HG02571 (cell line): ENCODE data around the gene LRRC61.

Source experiments
- ATAC-seq: cut with Tn5 transposase; IDR thresholded peaks from one replicate; pipeline ENCODE4 v1.9.1; 2021; ENCODE audit warnings: mild to moderate bottlenecking, moderate library complexity; ENCODE audit not compliant: unreplicated experiment

The LRRC61 gene

DNA sequence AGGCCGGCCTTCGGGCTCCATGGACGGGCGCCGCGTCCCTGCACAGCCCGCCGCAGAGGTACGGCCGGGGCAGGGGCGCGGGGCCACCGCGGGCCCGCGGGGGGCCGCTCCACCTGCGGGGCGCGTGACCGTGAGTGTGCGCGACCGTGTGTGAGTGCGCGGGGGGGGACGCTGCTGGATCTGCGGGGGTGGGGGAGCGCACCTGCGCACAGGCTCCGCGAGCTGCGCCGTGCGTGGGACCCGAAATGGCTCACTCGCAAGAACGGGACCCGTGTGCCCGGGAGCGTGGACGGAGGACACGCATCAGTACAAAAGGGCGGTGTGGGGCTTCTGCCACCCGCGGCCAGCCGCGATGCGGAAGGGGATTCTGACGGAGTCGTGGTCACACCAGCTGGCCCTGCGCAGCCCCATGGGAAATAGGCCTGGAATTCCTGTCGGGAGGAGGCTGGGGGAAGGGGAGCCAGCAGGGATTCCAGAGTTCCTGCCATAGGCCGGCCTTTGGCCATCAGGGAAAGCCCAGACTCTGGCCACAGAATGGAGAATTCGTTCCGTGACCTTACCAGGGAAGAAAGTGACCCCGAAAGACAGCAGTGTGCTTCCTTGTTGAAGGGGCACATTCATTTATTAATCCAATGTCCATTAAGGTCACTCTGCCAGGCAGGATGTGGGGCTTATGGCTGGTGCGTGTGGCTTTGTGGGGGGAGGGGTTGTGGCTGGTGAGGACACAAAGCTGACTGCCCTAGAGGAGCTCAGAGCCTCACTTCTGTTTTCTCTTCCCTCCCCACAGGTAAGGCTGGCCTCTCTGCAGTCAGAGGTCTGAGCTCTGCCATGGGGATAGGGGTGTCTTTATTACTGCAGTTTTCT, 46.0 kb downstream of the LRRC61 start:
- peak; percentile 22 for ATAC-seq

DNA sequence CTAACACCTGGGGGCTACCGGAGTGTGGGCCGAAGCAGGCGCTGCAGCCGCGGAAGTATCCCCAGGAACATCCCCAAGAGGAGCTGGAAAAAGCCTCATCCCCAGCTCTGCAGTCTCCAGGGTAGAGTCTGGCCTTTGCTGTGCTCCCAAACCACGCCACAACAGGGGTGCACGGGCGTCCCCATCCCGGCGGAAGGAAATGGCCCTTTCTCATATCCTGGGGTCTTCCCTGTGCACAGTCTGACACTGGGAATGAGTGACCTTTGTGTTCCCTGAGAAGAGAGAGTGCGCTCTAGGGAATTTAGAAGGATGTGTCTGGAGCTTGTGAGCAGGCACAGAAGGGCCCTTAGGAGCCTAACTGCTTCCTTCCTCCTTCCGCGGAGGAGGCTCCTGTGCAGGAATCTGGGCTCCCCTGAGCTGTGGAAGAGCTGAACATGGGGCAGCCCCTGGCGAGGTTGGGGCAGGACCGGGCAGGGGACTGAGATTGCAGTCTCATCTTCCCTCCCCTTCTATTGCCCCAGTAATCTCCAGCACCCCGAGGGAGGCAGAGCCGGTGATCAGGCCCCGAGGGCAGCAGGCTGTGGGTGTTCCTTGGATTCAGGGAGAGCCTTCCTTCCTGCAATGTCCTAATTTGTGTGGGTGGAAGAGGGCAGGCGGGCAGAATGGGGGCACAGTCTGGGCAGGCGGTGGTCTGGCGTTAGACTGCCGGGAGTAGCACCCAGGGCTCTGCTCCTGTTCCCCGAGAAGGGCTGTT, 46.8 kb downstream of the LRRC61 start:
- no peak for ATAC-seq

GRCh38 chr7:150370612-150371071, 47.5 kb downstream of the LRRC61 start:
- no peak for ATAC-seq

- no peak for ATAC-seq
These were observed 48.2 kb downstream of the LRRC61 start for GRCh38 chr7:150371131-150371995.

DNA sequence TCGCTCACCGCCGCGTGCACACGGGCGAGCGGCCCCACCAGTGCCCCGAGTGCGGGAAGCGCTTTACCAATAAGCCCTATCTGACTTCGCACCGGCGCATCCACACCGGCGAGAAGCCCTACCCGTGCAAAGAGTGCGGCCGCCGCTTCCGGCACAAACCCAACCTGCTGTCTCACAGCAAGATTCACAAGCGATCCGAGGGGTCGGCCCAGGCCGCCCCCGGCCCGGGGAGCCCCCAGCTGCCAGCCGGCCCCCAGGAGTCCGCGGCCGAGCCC, 48.8 kb downstream of the LRRC61 start:
- no peak for ATAC-seq

- no peak for ATAC-seq
These were observed 49.3 kb downstream of the LRRC61 start for GRCh38 chr7:150372271-150373048.

GRCh38 chr7:150373049-150373801, 50.1 kb downstream of the LRRC61 start:
- no peak for ATAC-seq

DNA sequence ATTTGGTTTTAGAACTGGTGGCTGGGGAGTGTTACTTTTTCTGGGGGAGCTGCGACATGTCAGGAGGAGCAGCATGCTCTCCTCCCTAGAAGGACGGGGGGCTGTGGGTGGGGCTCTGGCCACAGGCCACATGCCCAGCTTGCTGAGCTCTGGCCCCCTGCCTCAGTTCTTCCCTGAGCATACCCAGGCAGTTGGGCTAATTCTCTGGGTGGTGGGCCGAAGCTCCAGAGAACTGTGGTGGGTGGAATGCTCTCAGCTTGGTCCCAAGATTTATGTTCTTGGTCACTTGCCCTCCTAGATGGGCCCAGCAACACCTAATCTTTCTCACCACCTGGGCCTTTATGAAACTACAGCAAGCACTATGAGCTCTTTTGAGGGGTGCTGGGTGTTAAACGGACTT, 50.9 kb downstream of the LRRC61 start:
- ATAC-seq, result no peak

GRCh38 chr7:150374472-150374871, 51.3 kb downstream of the LRRC61 start:
- no peak for ATAC-seq

DNA sequence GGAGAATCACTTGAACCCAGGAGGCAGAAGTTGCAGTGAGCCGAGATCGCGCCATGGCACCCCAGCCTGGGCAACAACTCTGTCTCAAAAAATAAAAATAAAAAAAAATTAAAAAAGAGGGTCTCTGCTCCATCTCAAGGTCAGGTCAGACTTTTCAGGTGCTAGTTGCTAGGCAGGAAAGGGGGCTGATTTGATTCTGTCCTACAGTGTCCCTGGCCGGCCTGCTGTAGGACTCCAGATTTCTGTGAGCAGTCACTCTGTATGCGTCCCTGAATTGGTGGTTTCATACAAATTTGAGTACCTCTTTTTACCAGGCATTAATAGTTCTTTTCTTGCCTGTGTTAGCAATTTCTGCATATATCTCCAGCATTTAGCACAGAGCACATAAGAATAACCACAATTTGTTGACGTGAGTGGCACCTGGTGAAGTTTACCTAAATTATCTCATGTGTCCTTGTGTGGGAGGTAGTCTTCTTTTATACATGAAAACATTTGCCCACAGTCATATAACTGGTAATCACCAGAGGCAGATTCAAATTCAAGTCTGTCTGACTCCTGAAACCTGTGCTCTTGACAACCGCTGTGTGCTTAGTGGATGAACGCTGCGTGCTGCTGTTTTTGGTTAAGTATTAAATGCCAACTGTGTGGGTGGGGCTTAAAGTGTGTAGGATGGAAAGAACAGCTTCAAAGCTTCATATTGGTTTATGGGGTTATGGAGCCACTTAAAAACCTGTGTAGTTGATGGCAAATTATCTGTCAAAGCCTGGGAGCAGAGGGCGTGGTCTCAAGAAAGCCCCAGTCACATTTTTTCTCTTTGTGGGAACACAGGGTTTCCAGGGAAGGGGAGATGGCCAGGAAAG, 52.7 kb downstream of the LRRC61 start:
- peak; percentile 19 for ATAC-seq

GRCh38 chr7:150376560-150376959, 53.4 kb downstream of the LRRC61 start:
- ATAC-seq, result no peak

DNA sequence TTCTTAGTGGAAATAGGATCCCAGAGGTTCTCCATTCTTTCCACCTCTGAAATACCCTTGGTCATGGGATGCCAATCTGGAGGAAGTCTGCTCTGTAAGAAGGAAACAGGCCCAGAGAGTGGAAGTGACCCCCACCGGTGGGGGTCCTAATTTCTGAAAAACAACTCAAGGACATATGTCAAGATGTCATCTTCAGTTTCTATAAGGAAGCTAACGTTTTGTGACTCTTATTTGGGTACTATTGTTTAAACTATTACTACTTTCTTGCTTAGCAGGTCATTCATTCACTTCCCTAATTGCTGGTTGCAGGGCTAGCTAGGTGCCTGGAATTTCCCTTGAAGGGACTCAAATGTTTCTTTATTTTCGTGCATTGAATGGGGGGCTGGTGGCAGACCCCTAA, 54.0 kb downstream of the LRRC61 start:
- no peak for ATAC-seq

DNA sequence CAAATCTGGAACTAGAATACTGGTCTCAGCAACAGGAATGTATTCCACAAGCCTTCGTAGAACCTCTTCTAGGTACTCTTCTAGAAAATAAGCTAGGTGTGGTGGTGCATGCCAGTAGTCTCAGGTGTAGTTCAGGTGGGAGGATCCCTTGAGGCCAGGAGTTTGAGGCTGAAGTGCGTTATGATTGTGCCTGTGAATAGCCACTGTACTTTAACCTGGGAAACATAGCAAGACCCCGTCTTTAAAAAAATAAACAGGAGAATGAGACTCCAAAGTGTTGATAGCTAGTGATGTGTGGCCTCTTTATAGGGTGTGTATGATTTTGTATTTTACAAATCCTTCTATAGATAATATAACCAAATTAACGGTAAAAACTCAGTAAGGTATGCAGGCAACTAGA, 54.5 kb downstream of the LRRC61 start:
- ATAC-seq, result no peak

- ATAC-seq, result no peak
These were observed 55.1 kb downstream of the LRRC61 start for GRCh38 chr7:150378115-150378852.

DNA sequence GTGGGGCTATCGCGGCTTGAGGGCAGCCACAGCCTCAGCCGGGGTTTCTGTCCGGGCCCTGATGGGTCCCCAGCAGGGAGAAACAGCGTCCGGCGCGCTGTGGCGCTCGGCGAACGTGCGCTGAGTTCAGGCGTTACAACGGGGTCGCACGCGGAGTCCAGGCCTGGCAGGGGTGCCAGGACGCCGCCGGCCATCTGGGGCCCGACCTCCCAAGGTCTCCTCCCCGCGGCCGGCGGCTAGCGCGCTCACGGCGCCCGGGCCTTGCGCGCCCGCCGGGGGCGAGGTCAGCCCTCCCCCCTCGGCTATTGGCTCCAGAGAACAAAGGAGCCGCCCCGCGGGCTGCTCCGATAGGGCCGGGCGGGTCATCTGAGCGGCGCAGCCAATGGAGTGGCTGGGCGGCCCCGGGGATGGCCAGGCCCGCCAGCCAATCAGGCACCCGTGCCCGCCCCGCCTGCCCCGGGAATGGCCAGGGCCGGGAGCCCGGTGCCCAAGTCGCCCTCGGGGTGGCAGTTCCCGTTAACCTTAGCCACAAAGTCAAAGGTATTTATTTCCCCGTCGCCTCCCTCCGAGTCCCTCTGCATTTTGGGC, 55.8 kb downstream of the LRRC61 start, which contains the start of gene ZNF775:
ZNF775 (plus strand) TSS at position 478 of the 588 bp plus-strand sequence. CDS start 9,141 bp downstream, outside the sequence.
- ATAC-seq, result peak; percentile 76

- peak; percentile 3 for ATAC-seq
These were observed 56.6 kb downstream of the LRRC61 start for GRCh38 chr7:150379441-150380379.

GRCh38 chr7:150380463-150380862, 57.3 kb downstream of the LRRC61 start:
- no peak for ATAC-seq
